GM19452 (cell line): ENCODE results near the gene MAGEA2.
"Not testable (repeated sequence)": the region's sequence is repeated elsewhere in the genome, so short reads cannot be mapped to it uniquely, and the experiment has no call there.

Experiments
- ATAC-seq: cut with Tn5 transposase; IDR thresholded peaks from one replicate; pipeline ENCODE4 v1.9.1; 2021; ENCODE audit not compliant: unreplicated experiment

MAGEA2 gene

DNA sequence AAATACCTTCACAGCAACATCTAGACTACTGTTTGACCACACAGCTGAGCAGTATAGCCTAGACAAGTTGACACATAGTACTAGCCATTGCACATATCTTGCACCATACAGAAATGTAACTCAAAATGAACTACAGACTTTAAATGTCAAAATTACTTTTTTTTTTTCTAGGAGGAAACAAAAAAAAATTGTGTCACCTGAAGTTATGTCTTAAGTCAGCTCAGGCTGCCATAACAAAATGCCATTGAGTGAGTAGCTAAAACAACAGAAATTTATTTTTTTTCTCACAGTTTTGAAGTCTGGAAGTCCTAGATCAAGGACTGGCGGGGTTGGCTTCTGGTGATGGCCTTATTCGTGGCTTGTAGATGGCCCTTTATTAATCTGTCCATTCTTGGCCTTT is 44.5 kb downstream of the MAGEA2 start, which contains the start of gene CSAG2:
TSS of gene CSAG2 (minus strand) at position 101 of the 400 bp plus-strand sequence. CDS start 161 bp downstream, outside the sequence.
- not testable (repeated sequence) for ATAC-seq

DNA sequence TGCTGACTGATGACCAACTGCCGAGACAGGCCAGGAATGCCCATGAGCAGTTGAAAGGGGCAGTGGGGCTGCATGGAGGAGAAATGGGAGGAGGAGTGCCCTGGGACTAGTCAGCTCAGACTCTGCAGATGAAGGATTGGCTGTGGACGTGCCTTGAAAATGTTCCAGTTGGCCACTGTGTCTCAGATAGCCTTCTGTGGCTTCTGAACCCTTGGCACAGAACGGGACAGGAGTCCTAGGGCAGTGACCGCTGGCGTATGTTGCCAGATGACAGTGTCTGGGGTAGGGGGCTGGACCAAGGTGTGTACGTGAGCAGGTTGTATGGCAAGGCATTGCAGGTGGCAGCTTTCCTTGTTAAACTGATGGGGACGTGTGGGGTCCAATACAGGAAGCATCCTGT is 47.1 kb downstream of the MAGEA2 start:
- not testable (repeated sequence) for ATAC-seq

DNA sequence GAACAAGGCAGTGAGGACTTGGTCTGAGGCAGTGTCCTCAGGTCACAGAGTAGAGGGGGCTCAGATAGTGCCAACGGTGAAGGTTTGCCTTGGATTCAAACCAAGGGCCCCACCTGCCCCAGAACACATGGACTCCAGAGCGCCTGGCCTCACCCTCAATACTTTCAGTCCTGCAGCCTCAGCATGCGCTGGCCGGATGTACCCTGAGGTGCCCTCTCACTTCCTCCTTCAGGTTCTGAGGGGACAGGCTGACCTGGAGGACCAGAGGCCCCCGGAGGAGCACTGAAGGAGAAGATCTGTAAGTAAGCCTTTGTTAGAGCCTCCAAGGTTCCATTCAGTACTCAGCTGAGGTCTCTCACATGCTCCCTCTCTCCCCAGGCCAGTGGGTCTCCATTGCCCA is 53.3 kb downstream of the MAGEA2 start:
- not testable (repeated sequence) for ATAC-seq
